OCI-LY3 (cell line): ENCODE data around the gene CRYL1.

ENCODE experiments used
- H2AFZ ChIP-seq: fragments of 200-600, 300-600 bp; shearing (Covaris generic); 2 replicates; pipeline ENCODE4 v1.6.0; 2014; ENCODE audit warnings: antibody characterized with exemption, low read depth, low read length
- H3K27ac ChIP-seq: fragments of 200-600, 300-600 bp; sonication (generic); 2 replicates; pipeline ENCODE4 v1.5.1; 2014; ENCODE audit warnings: mild to moderate bottlenecking, low read length, moderate library complexity, mixed read lengths
- H3K27me3 ChIP-seq: fragments of 200-600, 300-600 bp; sonication (generic); 2 replicates; pipeline ENCODE4 v1.6.1; 2014; ENCODE audit warnings: low read depth, low read length, mixed read lengths
- H3K36me3 ChIP-seq: fragments of 200-600, 300-600 bp; sonication (generic); replicated peaks from 2 replicates; pipeline ENCODE3; 2014; ENCODE audit warnings: low read depth, low read length, mixed read lengths
- H3K4me1 ChIP-seq: fragments of 300-600, 200-600 bp; sonication (generic); 2 replicates; pipeline ENCODE4 v1.6.1; 2014; ENCODE audit warnings: low read length, mixed read lengths
- H3K4me2 ChIP-seq: fragments of 200-600, 300-600 bp; sonication (generic); 2 replicates; pipeline ENCODE4 v1.6.1; 2014; ENCODE audit warnings: low read length, mixed read lengths
- H3K4me3 ChIP-seq: fragments of 300-600, 200-600 bp; sonication (generic); 2 replicates; pipeline ENCODE4 v1.5.1; 2014; ENCODE audit warnings: antibody characterized with exemption, mild to moderate bottlenecking, low read length, moderate library complexity
- H3K79me2 ChIP-seq: fragments of 300-600, 200-600 bp; shearing (Covaris generic); 2 replicates; pipeline ENCODE4 v1.6.1; 2014; ENCODE audit warnings: mild to moderate bottlenecking, low read length, mixed read lengths
- H3K9ac ChIP-seq: fragments of 300-600, 200-600 bp; shearing (Covaris generic); 2 replicates; pipeline ENCODE4 v1.6.0; 2014; ENCODE audit warnings: mild to moderate bottlenecking, low read length, moderate library complexity
- H3K9me3 ChIP-seq: fragments of 200-600, 300-600 bp; shearing (Covaris generic); 2 replicates; pipeline ENCODE4 v1.6.1; 2014; ENCODE audit warnings: low read length, mixed read lengths; ENCODE audit not compliant: insufficient read depth
- H4K20me1 ChIP-seq: fragments of 200-600, 300-600 bp; sonication (generic); 2 replicates; pipeline ENCODE4 v1.6.1; 2016; ENCODE audit warnings: low read length, mixed read lengths; ENCODE audit not compliant: insufficient read depth
- EZH2phosphoT487 ChIP-seq: fragments of 200-600 bp; shearing (Covaris generic); IDR thresholded peaks from 2 replicates; pipeline ENCODE4 v1.6.1; 2018; ENCODE audit warnings: antibody characterized with exemption, mixed run types, low read depth
- TF ChIP-seq, protein P1 (sequence below): fragments of 200-600, 300-600 bp; sonication (generic); IDR thresholded peaks from 2 replicates; pipeline ENCODE4 v1.5.1; 2014; ENCODE audit warnings: antibody characterized with exemption, low read length, low read depth

Gene CRYL1

DNA sequence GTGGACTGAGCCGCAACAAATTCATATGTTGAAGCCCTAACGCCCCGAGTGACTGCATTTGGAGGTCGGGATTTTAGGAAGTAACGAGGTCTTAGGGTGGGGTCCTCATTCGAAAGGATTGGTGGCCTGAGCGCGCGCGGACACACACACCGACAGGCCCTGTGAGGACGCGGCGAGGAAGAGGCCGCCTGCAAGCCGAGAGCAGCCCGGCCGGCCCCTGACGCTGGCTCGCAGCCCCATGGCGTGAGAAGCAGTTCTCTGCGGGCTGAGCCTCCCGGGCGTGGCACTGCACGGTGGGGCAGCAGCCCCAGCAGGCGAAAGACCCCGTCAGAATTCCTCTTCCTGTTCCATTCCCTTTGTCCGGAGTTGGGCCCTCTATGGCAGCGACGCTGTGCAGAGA lies 131.2 kb downstream of the CRYL1 start:
- Histone ChIP-seq H3K9me3 (no peaks in the 10 kb centered on the region), H3K4me2 (no peak overlapping the region), H3K4me3 (no peak overlapping the region), H3K79me2 (no peaks in the 10 kb centered on the region), H3K4me1 (no peaks in the 10 kb centered on the region), H3K27ac (no peak overlapping the region), H3K27me3 (no peaks in the 10 kb centered on the region), H2AFZ (no peak overlapping the region), H4K20me1 (no peaks in the 10 kb centered on the region), H3K9ac (no peak overlapping the region), H3K36me3 (no peaks in the 10 kb centered on the region)
- TF ChIP-seq EZH2phosphoT487 = no peak
- TF ChIP-seq, protein P1, sequence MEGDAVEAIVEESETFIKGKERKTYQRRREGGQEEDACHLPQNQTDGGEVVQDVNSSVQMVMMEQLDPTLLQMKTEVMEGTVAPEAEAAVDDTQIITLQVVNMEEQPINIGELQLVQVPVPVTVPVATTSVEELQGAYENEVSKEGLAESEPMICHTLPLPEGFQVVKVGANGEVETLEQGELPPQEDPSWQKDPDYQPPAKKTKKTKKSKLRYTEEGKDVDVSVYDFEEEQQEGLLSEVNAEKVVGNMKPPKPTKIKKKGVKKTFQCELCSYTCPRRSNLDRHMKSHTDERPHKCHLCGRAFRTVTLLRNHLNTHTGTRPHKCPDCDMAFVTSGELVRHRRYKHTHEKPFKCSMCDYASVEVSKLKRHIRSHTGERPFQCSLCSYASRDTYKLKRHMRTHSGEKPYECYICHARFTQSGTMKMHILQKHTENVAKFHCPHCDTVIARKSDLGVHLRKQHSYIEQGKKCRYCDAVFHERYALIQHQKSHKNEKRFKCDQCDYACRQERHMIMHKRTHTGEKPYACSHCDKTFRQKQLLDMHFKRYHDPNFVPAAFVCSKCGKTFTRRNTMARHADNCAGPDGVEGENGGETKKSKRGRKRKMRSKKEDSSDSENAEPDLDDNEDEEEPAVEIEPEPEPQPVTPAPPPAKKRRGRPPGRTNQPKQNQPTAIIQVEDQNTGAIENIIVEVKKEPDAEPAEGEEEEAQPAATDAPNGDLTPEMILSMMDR = no peak

DNA sequence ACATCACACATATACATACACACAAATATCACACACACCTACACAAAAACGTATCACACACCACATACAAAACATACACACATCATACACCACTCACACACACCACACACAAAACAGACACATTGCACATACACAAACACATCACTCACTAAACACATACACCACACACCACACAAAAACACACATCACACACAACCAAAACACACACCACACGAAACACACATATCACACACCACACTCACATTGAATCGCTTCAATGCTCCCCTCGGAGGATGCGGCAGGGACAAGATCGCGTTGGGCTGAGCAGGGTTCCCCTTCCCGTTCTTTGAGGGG lies 131.5 kb downstream of the CRYL1 start:
- no peaks in the 10 kb centered on the region for H3K4me1 ChIP-seq
- no peaks in the 10 kb centered on the region for H4K20me1 ChIP-seq
- no peak overlapping the region for H3K4me3 ChIP-seq
- no peak overlapping the region for H3K9ac ChIP-seq
- no peaks in the 10 kb centered on the region for H3K36me3 ChIP-seq
- TF ChIP-seq, protein P1 = no peak
- TF ChIP-seq EZH2phosphoT487 = no peak
- H2AFZ ChIP-seq = no peak overlapping the region
- no peak overlapping the region for H3K4me2 ChIP-seq
- H3K27me3 ChIP-seq = no peaks in the 10 kb centered on the region
- no peaks in the 10 kb centered on the region for H3K9me3 ChIP-seq
- no peak overlapping the region for H3K27ac ChIP-seq
- no peaks in the 10 kb centered on the region for H3K79me2 ChIP-seq

GRCh38 chr13:20393273-20394168 lies 132.1 kb downstream of the CRYL1 start:
- H3K79me2 ChIP-seq = no peaks in the 10 kb centered on the region
- H3K36me3 ChIP-seq = no peaks in the 10 kb centered on the region
- no peaks in the 10 kb centered on the region for H3K9me3 ChIP-seq
- no peak overlapping the region for H3K27ac ChIP-seq
- no peaks in the 10 kb centered on the region for H3K27me3 ChIP-seq
- no peak for TF ChIP-seq EZH2phosphoT487
- TF ChIP-seq, protein P1 = no peak
- no peaks in the 10 kb centered on the region for H3K4me1 ChIP-seq
- H3K9ac ChIP-seq = no peak overlapping the region
- no peak overlapping the region for H2AFZ ChIP-seq
- H4K20me1 ChIP-seq = no peaks in the 10 kb centered on the region
- H3K4me3 ChIP-seq = no peak overlapping the region
- no peak overlapping the region for H3K4me2 ChIP-seq

DNA sequence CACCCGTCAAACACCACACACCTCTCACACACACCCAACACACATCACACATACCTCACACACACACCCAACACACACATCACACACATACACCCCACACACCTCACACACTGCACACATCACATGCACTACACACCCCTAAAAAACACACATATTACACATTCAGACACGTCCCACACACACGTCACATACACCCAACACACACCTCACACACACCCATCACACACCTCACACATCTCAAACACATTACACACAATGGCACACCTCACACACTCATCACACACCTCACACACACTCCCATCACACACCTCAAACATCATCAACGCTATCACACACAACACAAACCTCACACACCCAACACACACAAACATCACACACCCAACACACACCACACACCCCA lies 133.1 kb downstream of the CRYL1 start:
- no peak for TF ChIP-seq EZH2phosphoT487
- TF ChIP-seq, protein P1 = no peak
- H3K4me3 ChIP-seq = no peak overlapping the region
- no peaks in the 10 kb centered on the region for H3K27me3 ChIP-seq
- no peak overlapping the region for H3K27ac ChIP-seq
- H3K36me3 ChIP-seq = no peaks in the 10 kb centered on the region
- H3K79me2 ChIP-seq = no peaks in the 10 kb centered on the region
- H3K4me2 ChIP-seq = no peak overlapping the region
- H4K20me1 ChIP-seq = no peaks in the 10 kb centered on the region
- no peaks in the 10 kb centered on the region for H3K9me3 ChIP-seq
- no peak overlapping the region for H2AFZ ChIP-seq
- no peak overlapping the region for H3K9ac ChIP-seq
- no peaks in the 10 kb centered on the region for H3K4me1 ChIP-seq
